MV-4-11 (cell line): ENCODE results near the gene TBC1D3I.
"Not testable (repeated sequence)": the region's sequence is repeated elsewhere in the genome, so short reads cannot be mapped to it uniquely, and the experiment has no call there.

Experiments used
- DNase-seq: peaks from one replicate; lab custom pipeline; 2025; lab: John Stamatoyannopoulos, UW

TBC1D3I gene

GRCh38 chr17:36206486-36206821, 57.9 kb downstream of the TBC1D3I start:
- not testable (repeated sequence) for DNase-seq

GRCh38 chr17:36205637-36206485, 58.5 kb downstream of the TBC1D3I start:
- no peak for DNase-seq

GRCh38 chr17:36204724-36205500, 59.5 kb downstream of the TBC1D3I start:
- no peak for DNase-seq
